ENCODE measurements around the gene CORO7.

Gene CORO7

GRCh38 chr16:4358236-4358635 is 58.2 kb downstream of the CORO7 start:
- no peak overlapping the region for H3K4me3 ChIP-seq (ENCODE audit: low read depth, low read length)
- no peak for TF ChIP-seq CTCF (IDR thresholded peaks at IDR 0.05; ENCODE audit: control insufficient read depth, extremely low read depth, insufficient read depth)
- DNase-seq (ENCODE audit: low read depth) = no peak

DNA sequence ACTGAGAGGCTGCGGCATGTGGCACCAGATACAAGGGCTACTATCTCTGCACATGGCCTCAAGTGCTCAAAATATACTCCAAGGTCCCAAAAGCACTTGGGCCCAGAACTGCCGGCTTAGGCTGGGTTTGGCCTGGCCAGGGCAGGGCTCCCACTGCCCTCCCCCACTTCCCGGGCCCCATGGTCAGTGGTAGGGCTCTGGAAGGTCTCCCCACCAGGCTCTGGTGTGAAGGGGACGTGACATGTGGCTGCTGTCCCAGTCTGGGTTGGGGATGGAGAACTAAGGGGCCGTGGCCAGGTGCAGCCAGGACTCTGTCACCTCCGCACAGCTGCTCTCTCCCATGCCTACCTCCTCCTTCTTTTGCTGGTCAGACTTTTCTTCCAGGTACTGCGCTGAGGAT is 59.6 kb downstream of the CORO7 start:
- DNase-seq (ENCODE audit: low read depth) = no peak
- no peak overlapping the region for H3K4me3 ChIP-seq (ENCODE audit: low read depth, low read length)
- no peak for TF ChIP-seq CTCF (IDR thresholded peaks at IDR 0.05; ENCODE audit: control insufficient read depth, extremely low read depth, insufficient read depth)

DNA sequence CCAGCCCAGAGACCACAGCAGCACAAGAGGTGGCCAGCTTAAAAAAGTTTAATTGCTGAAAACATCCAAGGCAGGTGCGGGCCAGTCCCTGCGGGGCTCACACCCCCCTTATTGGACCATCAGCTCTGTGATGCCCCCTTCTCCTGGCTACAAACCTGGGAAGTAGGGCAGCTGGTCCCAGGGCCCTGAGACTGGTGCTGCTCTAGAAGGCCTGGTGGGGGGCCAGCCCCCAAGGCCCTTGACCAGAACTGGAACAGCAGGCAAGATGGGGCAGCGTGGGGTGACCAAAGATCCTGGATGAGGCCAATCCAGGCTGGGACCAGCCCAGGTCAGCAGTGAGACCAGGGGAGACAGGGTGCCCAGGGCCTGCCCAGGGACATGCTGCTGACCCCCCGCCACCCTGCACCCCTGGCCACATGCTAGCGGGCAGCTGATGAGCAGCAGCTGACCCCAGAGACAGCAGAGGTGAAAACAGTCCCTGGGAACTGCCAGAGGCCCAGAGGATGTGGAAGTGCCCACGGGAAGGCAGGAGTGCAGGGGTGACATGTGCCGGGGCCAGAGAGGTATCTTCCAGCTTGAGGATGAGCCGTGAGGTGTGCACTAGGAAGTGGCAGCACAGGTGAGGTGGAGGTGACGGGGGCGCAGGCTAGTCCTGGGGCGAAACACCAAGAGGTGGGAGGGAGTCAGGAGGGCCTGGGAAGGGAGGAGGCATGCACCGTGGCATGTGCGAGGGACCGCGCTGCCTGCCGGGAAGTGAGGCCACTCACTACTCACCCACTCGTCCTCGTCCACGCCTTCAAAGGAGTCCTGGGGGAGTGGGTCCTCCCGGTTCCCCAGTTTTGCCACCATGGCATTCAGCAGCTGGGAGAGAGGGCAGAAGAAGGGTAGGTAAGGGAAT is 61.6 kb downstream of the CORO7 start:
- DNase-seq (ENCODE audit: low read depth) = no peak
- no peak for TF ChIP-seq CTCF (IDR thresholded peaks at IDR 0.05; ENCODE audit: control insufficient read depth, extremely low read depth, insufficient read depth)
- no peak overlapping the region for H3K4me3 ChIP-seq (ENCODE audit: low read depth, low read length)

DNA sequence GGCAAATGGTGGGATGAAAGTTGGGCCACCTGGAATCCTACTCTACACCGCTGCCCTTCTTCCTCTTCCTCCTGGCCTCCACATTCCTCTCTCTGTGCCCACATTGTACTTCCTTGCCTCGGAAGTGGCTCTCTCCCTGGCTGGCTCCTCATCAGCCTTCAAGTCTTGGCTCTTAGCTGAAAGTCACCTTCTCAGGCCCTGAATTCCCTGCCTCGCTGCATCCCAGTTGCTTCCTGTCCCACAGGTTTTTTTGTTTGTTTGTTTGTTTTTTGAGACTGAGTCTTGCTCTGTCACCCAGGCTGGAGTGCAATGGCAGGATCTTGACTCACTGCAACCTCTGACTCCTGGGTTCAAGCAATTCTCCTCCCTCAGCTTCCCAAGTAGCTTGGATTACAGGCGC is 62.7 kb downstream of the CORO7 start:
- TF ChIP-seq CTCF (IDR thresholded peaks at IDR 0.05; ENCODE audit: control insufficient read depth, extremely low read depth, insufficient read depth) = no peak
- no peak overlapping the region for H3K4me3 ChIP-seq (ENCODE audit: low read depth, low read length)
- no peak for DNase-seq (ENCODE audit: low read depth)

DNA sequence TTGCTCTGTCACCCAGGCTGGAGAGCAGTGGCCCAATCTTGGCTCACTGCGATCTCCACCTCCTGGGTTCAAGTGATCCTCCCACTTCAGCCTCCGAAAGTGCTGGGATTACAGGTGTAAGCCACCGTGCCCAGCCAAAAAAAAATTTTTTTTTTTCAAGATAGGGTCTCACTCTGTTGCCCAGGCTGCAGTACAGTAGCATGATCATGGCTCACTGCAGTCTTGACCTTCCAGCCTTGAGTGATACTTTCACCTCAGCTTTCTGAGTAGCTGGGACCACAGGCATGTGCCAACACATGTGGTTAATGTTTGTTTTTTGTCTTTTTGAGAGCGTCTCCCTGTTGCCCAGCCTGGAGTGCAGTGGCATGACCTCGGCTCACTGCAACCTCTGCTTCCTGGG is 63.6 kb downstream of the CORO7 start:
- no peak overlapping the region for H3K4me3 ChIP-seq (ENCODE audit: low read depth, low read length)
- TF ChIP-seq CTCF (IDR thresholded peaks at IDR 0.05; ENCODE audit: control insufficient read depth, extremely low read depth, insufficient read depth) = no peak
- DNase-seq (ENCODE audit: low read depth) = no peak

GRCh38 chr16:4351880-4352279 is 64.5 kb downstream of the CORO7 start:
- DNase-seq (ENCODE audit: low read depth) = no peak
- TF ChIP-seq CTCF (IDR thresholded peaks at IDR 0.05; ENCODE audit: control insufficient read depth, extremely low read depth, insufficient read depth) = no peak
- H3K4me3 ChIP-seq (ENCODE audit: low read depth, low read length) = no peak overlapping the region

Data from LNCaP clone FGC (cell line).